Parathyroid adenoma (tissue), 2 donors: Measurements from ENCODE around the gene ZC3H4.

ENCODE experiments used
- H2AFZ ChIP-seq: fragments of 300-600 bp; sonication (generic); one replicate; pipeline ENCODE4 v1.7.0; 2017; ENCODE audit warnings: antibody characterized with exemption, mild to moderate bottlenecking
- H3K27ac ChIP-seq: fragments of 300-600 bp; sonication (generic); one replicate; pipeline ENCODE4 v1.7.0; 2017
- H3K27me3 ChIP-seq: fragments of 300-600 bp; sonication (generic); one replicate; pipeline ENCODE4 v1.7.0; 2017; ENCODE audit warnings: low read length; ENCODE audit not compliant: control insufficient read depth, insufficient read depth
- H3K36me3 ChIP-seq: fragments of 300-600 bp; sonication (generic); one replicate; pipeline ENCODE4 v1.7.0; 2017; ENCODE audit warnings: low read length; ENCODE audit not compliant: control insufficient read depth, insufficient read depth
- H3K4me1 ChIP-seq: fragments of 300-600 bp; sonication (generic); one replicate; pipeline ENCODE4 v1.7.0; 2017; ENCODE audit warnings: control low read depth
- H3K4me2 ChIP-seq: fragments of 300-600 bp; sonication (generic); one replicate; pipeline ENCODE4 v1.7.0; 2017; ENCODE audit warnings: low read length
- H3K4me3 ChIP-seq: fragments of 300-600 bp; sonication (generic); one replicate; pipeline ENCODE4 v1.7.0; 2017; ENCODE audit warnings: low read depth, low read length
- H3K79me2 ChIP-seq: fragments of 300-600 bp; sonication (generic); one replicate; pipeline ENCODE4 v1.7.0; 2017; ENCODE audit warnings: control low read depth
- H3K9ac ChIP-seq: fragments of 300-600 bp; sonication (generic); one replicate; pipeline ENCODE4 v1.7.0; 2017; ENCODE audit warnings: mild to moderate bottlenecking
- H3K9me3 ChIP-seq: fragments of 300-600 bp; sonication (generic); one replicate; pipeline ENCODE4 v1.7.0; 2017; ENCODE audit warnings: low read length; ENCODE audit not compliant: control insufficient read depth
- TF ChIP-seq, protein P1 (sequence below): fragments of 300-600 bp; sonication (generic); IDR thresholded peaks from one replicate; pipeline ENCODE4 v1.7.0; 2017; ENCODE audit warnings: antibody characterized with exemption, mild to moderate bottlenecking
- donor health status: primary hyperparathyroidism.

The ZC3H4 gene

DNA sequence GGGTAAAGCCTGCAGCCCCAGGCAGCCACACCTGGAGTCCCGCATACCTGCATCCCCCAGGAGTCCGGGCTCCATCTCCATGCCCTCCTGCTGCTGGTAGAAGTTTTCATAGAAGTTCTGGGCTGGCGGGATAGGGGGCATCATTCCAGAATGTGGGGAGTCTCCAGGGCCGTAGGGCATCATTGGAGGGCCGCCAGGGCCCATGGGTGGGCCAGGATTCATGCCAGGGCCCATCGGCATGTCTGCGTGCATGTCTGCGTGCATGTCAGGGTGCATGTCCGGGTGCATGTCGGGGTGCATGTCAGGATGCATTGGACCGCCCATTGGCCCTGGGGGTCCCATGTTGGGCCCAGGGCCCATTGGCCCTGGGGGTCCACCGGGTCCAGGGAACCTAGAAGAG, 41.8 kb downstream of the ZC3H4 start:
- TF ChIP-seq, protein P1, sequence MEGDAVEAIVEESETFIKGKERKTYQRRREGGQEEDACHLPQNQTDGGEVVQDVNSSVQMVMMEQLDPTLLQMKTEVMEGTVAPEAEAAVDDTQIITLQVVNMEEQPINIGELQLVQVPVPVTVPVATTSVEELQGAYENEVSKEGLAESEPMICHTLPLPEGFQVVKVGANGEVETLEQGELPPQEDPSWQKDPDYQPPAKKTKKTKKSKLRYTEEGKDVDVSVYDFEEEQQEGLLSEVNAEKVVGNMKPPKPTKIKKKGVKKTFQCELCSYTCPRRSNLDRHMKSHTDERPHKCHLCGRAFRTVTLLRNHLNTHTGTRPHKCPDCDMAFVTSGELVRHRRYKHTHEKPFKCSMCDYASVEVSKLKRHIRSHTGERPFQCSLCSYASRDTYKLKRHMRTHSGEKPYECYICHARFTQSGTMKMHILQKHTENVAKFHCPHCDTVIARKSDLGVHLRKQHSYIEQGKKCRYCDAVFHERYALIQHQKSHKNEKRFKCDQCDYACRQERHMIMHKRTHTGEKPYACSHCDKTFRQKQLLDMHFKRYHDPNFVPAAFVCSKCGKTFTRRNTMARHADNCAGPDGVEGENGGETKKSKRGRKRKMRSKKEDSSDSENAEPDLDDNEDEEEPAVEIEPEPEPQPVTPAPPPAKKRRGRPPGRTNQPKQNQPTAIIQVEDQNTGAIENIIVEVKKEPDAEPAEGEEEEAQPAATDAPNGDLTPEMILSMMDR, result no peak
- Histone ChIP-seq H3K4me2 (no peak overlapping the region), H3K4me3 (no peak overlapping the region), H3K4me1 (no peaks in the 10 kb centered on the region), H3K27ac (no peak overlapping the region), H3K9me3 (no peaks in the 10 kb centered on the region), H3K27me3 (no peaks in the 10 kb centered on the region), H3K9ac (no peak overlapping the region), H3K79me2 (peaks cover 49% of the 10 kb centered on the region), H3K36me3 (no peaks in the 10 kb centered on the region), H2AFZ (no peak overlapping the region)

DNA sequence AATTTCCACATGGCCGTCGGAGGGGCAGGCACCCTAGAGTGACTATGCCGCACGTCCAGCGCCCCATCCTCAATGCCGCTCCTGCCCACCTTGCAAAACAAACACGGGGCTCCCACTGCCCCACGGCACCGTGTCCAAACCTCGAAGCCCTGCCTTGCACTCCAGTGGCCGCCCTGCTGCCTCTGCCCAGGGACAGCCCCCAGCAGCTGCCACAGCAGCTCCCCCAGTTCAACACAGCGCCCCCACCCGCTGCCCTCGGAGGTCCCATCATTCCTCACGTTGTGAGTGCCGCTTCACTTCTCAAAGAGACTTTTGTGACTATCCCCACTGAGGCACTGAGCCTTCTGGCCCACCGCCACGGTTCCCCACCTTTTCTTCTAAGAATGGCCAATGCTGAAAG, 42.8 kb downstream of the ZC3H4 start:
- no peak overlapping the region for H2AFZ ChIP-seq
- no peaks in the 10 kb centered on the region for H3K27me3 ChIP-seq
- H3K27ac ChIP-seq, result no peak overlapping the region
- H3K9me3 ChIP-seq, result no peaks in the 10 kb centered on the region
- H3K79me2 ChIP-seq, result peaks cover 39% of the 10 kb centered on the region
- TF ChIP-seq, protein P1, result no peak
- no peak overlapping the region for H3K4me3 ChIP-seq
- no peaks in the 10 kb centered on the region for H3K4me1 ChIP-seq
- H3K4me2 ChIP-seq, result no peak overlapping the region
- H3K9ac ChIP-seq, result no peak overlapping the region
- no peaks in the 10 kb centered on the region for H3K36me3 ChIP-seq

DNA sequence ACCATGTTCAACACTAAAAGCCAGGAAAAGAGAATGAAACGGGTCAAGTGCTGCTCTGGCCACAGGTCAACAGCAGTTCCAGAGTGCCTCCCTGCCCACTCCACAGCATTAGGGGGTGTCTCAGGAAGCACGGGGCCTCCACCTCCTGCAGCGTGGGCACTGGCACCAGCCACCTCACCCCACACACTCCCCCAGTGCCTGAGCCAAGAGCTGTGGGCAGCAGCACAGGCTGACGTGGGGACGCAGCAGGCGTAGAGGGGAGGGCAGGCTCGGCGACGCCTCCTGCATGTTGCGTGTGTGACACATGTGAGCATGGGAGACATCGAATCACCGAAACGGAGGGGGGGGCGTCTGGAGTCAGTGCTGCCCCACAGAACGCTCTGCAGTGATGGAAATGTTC, 43.8 kb downstream of the ZC3H4 start:
- H3K27me3 ChIP-seq, result no peaks in the 10 kb centered on the region
- H3K27ac ChIP-seq, result no peak overlapping the region
- no peaks in the 10 kb centered on the region for H3K4me1 ChIP-seq
- H3K9me3 ChIP-seq, result no peaks in the 10 kb centered on the region
- H3K9ac ChIP-seq, result no peak overlapping the region
- no peaks in the 10 kb centered on the region for H3K36me3 ChIP-seq
- no peak overlapping the region for H3K4me2 ChIP-seq
- H3K79me2 ChIP-seq, result peaks cover 30% of the 10 kb centered on the region
- no peak overlapping the region for H2AFZ ChIP-seq
- no peak overlapping the region for H3K4me3 ChIP-seq
- TF ChIP-seq, protein P1, result no peak

DNA sequence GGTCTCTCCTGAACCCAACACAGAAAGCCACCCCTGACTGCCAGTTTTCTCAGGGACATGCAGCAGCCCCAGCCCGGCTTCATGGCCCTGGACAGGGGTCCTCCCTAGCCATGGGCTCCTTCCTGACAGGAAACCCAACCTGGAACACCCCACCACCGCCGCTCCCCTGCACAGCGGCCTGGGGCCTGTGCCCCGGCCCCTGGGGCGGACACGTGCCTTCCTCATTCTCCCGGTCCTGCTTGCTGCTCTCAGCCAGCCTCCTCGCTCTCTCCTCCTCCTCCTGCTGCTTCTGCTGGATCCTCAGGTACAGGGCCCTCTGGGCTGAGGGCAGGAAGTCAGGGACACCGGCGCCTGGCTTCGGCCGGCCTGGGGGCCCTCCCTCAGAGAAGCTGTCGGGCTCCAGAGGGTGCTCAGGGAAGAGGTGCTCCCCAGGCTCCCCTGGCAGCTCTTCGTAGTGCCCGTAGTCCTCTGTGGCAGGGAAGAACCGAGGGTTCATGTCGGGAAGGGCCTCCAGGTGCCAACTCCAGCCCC, 44.6 kb downstream of the ZC3H4 start:
- no peak overlapping the region for H2AFZ ChIP-seq
- H3K27ac ChIP-seq, result no peak overlapping the region
- no peak overlapping the region for H3K4me2 ChIP-seq
- no peaks in the 10 kb centered on the region for H3K27me3 ChIP-seq
- TF ChIP-seq, protein P1, result no peak
- H3K4me1 ChIP-seq, result no peaks in the 10 kb centered on the region
- H3K79me2 ChIP-seq, result peaks cover 22% of the 10 kb centered on the region
- H3K36me3 ChIP-seq, result no peaks in the 10 kb centered on the region
- H3K9me3 ChIP-seq, result no peaks in the 10 kb centered on the region
- no peak overlapping the region for H3K4me3 ChIP-seq
- no peak overlapping the region for H3K9ac ChIP-seq

DNA sequence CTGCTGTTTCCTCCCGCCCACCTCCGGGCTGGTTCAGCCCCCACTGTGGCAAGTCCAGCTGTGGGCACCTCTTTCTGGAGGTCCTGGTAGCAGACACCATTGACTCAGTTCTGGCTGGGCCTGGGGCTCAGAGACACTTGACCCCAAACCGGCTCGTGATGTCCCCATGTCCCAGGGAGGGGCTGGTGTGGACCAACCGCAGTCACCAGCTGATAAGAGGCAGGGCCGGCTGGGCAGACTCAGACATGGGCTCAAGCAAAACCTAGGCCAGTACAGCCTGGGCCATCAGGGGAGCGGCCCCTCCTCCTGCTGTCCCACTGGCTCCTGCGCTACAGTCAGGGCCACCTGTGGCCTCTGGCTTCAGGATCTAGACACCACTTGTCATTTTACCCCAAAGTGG, 45.3 kb downstream of the ZC3H4 start:
- Histone ChIP-seq H3K36me3 (no peaks in the 10 kb centered on the region), H2AFZ (no peak overlapping the region), H3K4me3 (no peak overlapping the region), H3K9me3 (no peaks in the 10 kb centered on the region), H3K4me1 (no peaks in the 10 kb centered on the region), H3K79me2 (peaks cover 20% of the 10 kb centered on the region), H3K27me3 (no peaks in the 10 kb centered on the region), H3K27ac (no peak overlapping the region), H3K4me2 (no peak overlapping the region), H3K9ac (no peak overlapping the region)
- TF ChIP-seq, protein P1, result no peak
